ENCODE data around the gene LRMDA. TPM values are rescaled to one million over a fixed set of nuclear protein-coding genes. Genes with fewer than 3 reads are reported as not detected.

Gene LRMDA
- total RNA-seq, 1 donor from 2014 or later, result 19.4 TPM

DNA sequence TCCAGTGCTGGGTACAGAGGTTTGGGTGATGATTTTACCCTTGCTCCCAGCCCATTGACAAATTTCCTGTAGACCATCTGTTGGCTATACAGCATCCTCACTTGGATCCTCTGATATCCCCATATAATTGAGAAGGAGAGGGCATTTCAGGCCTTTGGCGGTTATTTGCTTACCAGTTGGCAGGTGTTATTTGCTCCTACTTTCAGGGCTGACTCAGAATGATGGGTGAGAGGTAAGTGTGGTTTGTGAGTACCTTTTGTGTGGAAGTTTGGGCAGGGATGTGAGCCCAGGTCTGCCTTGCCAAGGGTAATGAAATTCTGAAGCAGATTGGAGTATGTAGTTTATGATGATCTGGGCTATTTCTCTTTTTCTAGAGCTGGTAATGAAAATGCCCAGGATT lies 93.6 kb downstream of the LRMDA start:
- Mint-ChIP-seq H3K9me3 (ENCODE audit: unreplicated experiment) (no peaks in the 10 kb centered on the region), H3K4me3 (ENCODE audit: unreplicated experiment) (no peak overlapping the region), H3K36me3 (ENCODE audit: low read depth, unreplicated experiment) (no peaks in the 10 kb centered on the region), H3K27ac (ENCODE audit: unreplicated experiment) (no peak overlapping the region), H3K4me1 (ENCODE audit: unreplicated experiment) (no peaks in the 10 kb centered on the region), H3K27me3 (ENCODE audit: unreplicated experiment) (peaks cover 3% of the 10 kb centered on the region)
- TF ChIP-seq, protein P1, sequence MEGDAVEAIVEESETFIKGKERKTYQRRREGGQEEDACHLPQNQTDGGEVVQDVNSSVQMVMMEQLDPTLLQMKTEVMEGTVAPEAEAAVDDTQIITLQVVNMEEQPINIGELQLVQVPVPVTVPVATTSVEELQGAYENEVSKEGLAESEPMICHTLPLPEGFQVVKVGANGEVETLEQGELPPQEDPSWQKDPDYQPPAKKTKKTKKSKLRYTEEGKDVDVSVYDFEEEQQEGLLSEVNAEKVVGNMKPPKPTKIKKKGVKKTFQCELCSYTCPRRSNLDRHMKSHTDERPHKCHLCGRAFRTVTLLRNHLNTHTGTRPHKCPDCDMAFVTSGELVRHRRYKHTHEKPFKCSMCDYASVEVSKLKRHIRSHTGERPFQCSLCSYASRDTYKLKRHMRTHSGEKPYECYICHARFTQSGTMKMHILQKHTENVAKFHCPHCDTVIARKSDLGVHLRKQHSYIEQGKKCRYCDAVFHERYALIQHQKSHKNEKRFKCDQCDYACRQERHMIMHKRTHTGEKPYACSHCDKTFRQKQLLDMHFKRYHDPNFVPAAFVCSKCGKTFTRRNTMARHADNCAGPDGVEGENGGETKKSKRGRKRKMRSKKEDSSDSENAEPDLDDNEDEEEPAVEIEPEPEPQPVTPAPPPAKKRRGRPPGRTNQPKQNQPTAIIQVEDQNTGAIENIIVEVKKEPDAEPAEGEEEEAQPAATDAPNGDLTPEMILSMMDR (IDR thresholded peaks at IDR 0.05; ENCODE audit: unreplicated experiment), result no peak
- no peak for DNase-seq (ENCODE audit: low spot score)

- Mint-ChIP-seq H3K4me3 (ENCODE audit: unreplicated experiment) (no peak overlapping the region), H3K4me1 (ENCODE audit: unreplicated experiment) (no peaks in the 10 kb centered on the region), H3K27ac (ENCODE audit: unreplicated experiment) (no peak overlapping the region), H3K27me3 (ENCODE audit: unreplicated experiment) (peaks cover 3% of the 10 kb centered on the region), H3K9me3 (ENCODE audit: unreplicated experiment) (no peaks in the 10 kb centered on the region), H3K36me3 (ENCODE audit: low read depth, unreplicated experiment) (no peaks in the 10 kb centered on the region)
- DNase-seq (ENCODE audit: low spot score), result no peak
- TF ChIP-seq, protein P1 (IDR thresholded peaks at IDR 0.05; ENCODE audit: unreplicated experiment), result no peak
These were observed 94.2 kb downstream of the LRMDA start for GRCh38 chr10:75525646-75526045.

DNA sequence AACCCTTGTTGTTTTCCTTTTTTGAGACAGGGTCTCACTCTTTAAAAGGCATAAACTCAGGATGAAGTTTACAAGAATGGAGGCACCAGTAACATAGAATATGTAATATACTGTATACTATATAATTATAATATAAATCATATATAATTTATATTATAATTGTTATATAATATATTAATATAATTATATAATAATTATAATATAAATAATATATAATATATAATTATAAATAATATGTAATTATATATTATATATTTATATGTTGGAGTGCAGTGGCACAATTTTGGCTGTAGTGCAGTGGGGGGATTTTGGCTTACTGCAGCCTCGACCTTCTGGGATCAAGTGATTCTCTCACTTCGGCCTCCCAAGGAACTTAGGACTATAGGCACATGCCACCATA lies 96.1 kb downstream of the LRMDA start:
- H3K36me3 Mint-ChIP-seq (ENCODE audit: low read depth, unreplicated experiment), result no peaks in the 10 kb centered on the region
- TF ChIP-seq, protein P1 (IDR thresholded peaks at IDR 0.05; ENCODE audit: unreplicated experiment), result no peak
- DNase-seq (ENCODE audit: low spot score), result no peak
- no peaks in the 10 kb centered on the region for H3K4me1 Mint-ChIP-seq (ENCODE audit: unreplicated experiment)
- H3K9me3 Mint-ChIP-seq (ENCODE audit: unreplicated experiment), result no peaks in the 10 kb centered on the region
- no peaks in the 10 kb centered on the region for H3K27me3 Mint-ChIP-seq (ENCODE audit: unreplicated experiment)
- no peak overlapping the region for H3K27ac Mint-ChIP-seq (ENCODE audit: unreplicated experiment)
- no peak overlapping the region for H3K4me3 Mint-ChIP-seq (ENCODE audit: unreplicated experiment)

DNA sequence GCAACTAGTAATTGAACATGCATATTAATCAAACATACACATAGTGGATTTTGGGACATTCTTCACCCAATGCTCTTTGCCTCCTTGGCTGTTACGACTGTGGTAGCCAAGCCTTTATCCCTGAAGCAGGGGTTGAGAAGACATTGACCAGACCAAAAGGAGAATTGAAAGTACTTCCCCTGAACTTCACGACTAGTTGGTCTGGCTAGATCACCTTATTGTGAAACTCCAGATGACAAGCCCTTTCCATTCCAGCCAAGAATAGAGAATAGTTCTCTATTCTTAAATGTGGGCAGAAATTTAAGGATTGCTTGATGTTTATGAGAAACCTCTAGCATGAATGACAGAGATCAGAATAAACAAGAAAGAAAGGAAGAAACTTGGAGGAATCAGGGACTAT lies 97.0 kb downstream of the LRMDA start:
- Mint-ChIP-seq H3K9me3 (ENCODE audit: unreplicated experiment) (no peaks in the 10 kb centered on the region), H3K36me3 (ENCODE audit: low read depth, unreplicated experiment) (no peaks in the 10 kb centered on the region), H3K27ac (ENCODE audit: unreplicated experiment) (no peak overlapping the region), H3K27me3 (ENCODE audit: unreplicated experiment) (no peaks in the 10 kb centered on the region), H3K4me3 (ENCODE audit: unreplicated experiment) (no peak overlapping the region), H3K4me1 (ENCODE audit: unreplicated experiment) (no peaks in the 10 kb centered on the region)
- TF ChIP-seq, protein P1 (IDR thresholded peaks at IDR 0.05; ENCODE audit: unreplicated experiment), result no peak
- no peak for DNase-seq (ENCODE audit: low spot score)

GRCh38 chr10:75530299-75530698 lies 98.9 kb downstream of the LRMDA start:
- DNase-seq (ENCODE audit: low spot score), result no peak
- H3K27ac Mint-ChIP-seq (ENCODE audit: unreplicated experiment), result no peak overlapping the region

More at GRCh38 chr10:75530299-75530698, 98.9 kb downstream of the LRMDA start:
- TF ChIP-seq, protein P1 (IDR thresholded peaks at IDR 0.05; ENCODE audit: unreplicated experiment), result no peak
- H3K27me3 Mint-ChIP-seq (ENCODE audit: unreplicated experiment), result no peaks in the 10 kb centered on the region
- no peaks in the 10 kb centered on the region for H3K4me1 Mint-ChIP-seq (ENCODE audit: unreplicated experiment)
- no peaks in the 10 kb centered on the region for H3K9me3 Mint-ChIP-seq (ENCODE audit: unreplicated experiment)
- no peak overlapping the region for H3K4me3 Mint-ChIP-seq (ENCODE audit: unreplicated experiment)
- H3K36me3 Mint-ChIP-seq (ENCODE audit: low read depth, unreplicated experiment), result no peaks in the 10 kb centered on the region
